ENCODE results near the gene CTR9. TPM values are rescaled to one million over a fixed set of nuclear protein-coding genes. Genes with fewer than 3 reads are reported as not detected.

The CTR9 gene
- total and polyA plus RNA-seq, 9 of the 15 experiments (the other 6 are each of a cell fraction or from before 2014, with no cell fraction given), result 25.4 to 79.3 (median 47.3) TPM

DNA sequence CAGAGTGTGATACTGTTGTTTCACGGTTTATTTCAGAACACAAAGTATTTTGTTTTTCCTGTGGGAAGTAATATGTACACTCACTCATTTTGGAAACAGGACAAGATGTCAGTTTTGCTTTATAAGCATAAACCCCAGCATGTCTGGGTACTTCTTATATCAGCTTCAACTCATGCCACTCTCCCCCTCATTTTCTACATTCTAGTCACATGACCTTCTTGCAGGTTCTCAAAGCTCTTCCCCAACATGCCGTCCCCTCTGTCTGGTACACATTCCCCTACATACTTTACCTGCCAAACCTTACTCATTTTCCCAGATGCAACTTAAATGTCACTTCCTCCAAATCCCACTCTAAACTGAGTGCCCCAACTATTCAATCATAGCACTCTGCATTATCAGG lies 1.6 kb upstream of the CTR9 start:
- Histone ChIP-seq H3K9ac (ENCODE audit: insufficient read depth in 1 of 2, low read depth in 2 of 2, low read length in 2 of 2) (peak overlapping the region in 1 of 2 experiments; percentile 77; a peak in 2 of 4 replicates), H3K4me2 (ENCODE audit: insufficient read depth, low read length) (peak overlapping the region; percentile 55), H3K79me2 (ENCODE audit: control insufficient read depth, insufficient read depth, low read length) (peaks cover 28% of the 10 kb centered on the region), H2AFZ (ENCODE audit: low read depth, low read length) (peak overlapping the region; percentile 84), H3K9me3 (replicated peaks; ENCODE audit: control insufficient read depth, insufficient read depth, low read depth, low read length) (no peaks in the 10 kb centered on the region), H3K4me1 (replicated peaks in 1 of 2; ENCODE audit: control insufficient read depth in 2 of 2, insufficient read depth in 2 of 2, low read length in 2 of 2) (peaks cover 13 to 30% of the 10 kb centered on the region in 2 experiments), H4K20me1 (replicated peaks; ENCODE audit: control insufficient read depth, insufficient read depth, low read length) (no peaks in the 10 kb centered on the region), H3K27me3 (ENCODE audit: control insufficient read depth in 2 of 2, insufficient read depth in 2 of 2, low read length in 2 of 2) (no peaks in the 10 kb centered on the region), H3K9me1 (ENCODE audit: control insufficient read depth, insufficient read depth, low read length) (no peaks in the 10 kb centered on the region), H3K27ac (ENCODE audit: extremely low read depth, low read depth, low read length) (peak overlapping the region; percentile 89; the same call in 2 of the 3 replicates), H3K36me3 (ENCODE audit: control insufficient read depth, insufficient read depth, low read length) (peaks cover 18% of the 10 kb centered on the region), H3K4me3 (no peak overlapping the region)
- in situ Hi-C loops (cut with MboI) (loop anchor here (25.0 kb wide), 2 partner anchors 237 to 537 kb away; no protein-coding TSS in a partner anchor), intact Hi-C loops (cut with micrococcal nuclease) (no loop called here)
- no peak for FAIRE-seq
- peak in 1 of 4 experiments; percentile 54 for DNase-seq (ENCODE audit: extremely low read depth in 1 of 4, low spot score in 3 of 4)
- ChIA-PET CTCF (ENCODE audit: low intra/inter-chr PET ratio) (no interaction called here), POLR2A (interaction anchor here (0.7 kb wide), 1 partner anchor 216 kb away, joined by 3 read pairs; no protein-coding TSS in a partner anchor)
- no peak for ATAC-seq
- 29% methylated on average over 2 of the region's 2 CpGs for WGBS (ENCODE audit: insufficient coverage, low coverage, missing lambda C conversion rate)
- no TSS peak for BruUV-seq (replicated peaks)
- TF ChIP-seq, protein P1, sequence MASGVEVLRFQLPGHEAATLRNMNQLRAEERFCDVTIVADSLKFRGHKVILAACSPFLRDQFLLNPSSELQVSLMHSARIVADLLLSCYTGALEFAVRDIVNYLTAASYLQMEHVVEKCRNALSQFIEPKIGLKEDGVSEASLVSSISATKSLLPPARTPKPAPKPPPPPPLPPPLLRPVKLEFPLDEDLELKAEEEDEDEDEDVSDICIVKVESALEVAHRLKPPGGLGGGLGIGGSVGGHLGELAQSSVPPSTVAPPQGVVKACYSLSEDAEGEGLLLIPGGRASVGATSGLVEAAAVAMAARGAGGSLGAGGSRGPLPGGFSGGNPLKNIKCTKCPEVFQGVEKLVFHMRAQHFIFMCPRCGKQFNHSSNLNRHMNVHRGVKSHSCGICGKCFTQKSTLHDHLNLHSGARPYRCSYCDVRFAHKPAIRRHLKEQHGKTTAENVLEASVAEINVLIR (CRISPR knock-in tag; IDR thresholded peaks at IDR 0.05), result no peak
- TF ChIP-seq ZFPM2 (CRISPR knock-in tag; IDR thresholded peaks at IDR 0.05) (no peak), ZNF780A (CRISPR knock-in tag; IDR thresholded peaks at IDR 0.05) (no peak), ZBTB7A (IDR thresholded peaks at IDR 0.05; ENCODE audit: borderline replicate concordance, control insufficient read depth, low read depth, low read length) (no peak), FOXJ3 (CRISPR knock-in tag; IDR thresholded peaks at IDR 0.05) (no peak), C11orf30 (IDR thresholded peaks at IDR 0.05; ENCODE audit: low read depth) (peak; percentile 75), BRD4 (IDR thresholded peaks at IDR 0.05) (no peak), ETV6 (IDR thresholded peaks at IDR 0.05; ENCODE audit: borderline replicate concordance in 1 of 2, low read depth in 2 of 2, low read length in 1 of 2) (no peak), ETV6 (CRISPR knock-in tag; IDR thresholded peaks at IDR 0.05; ENCODE audit: borderline replicate concordance) (no peak), ZNF766 (CRISPR knock-in tag; conservative IDR thresholded peaks at IDR 0.05) (no peak), CHD1 (IDR thresholded peaks at IDR 0.05; ENCODE audit: low read length) (no peak), EHMT2 (IDR thresholded peaks at IDR 0.05) (peak; percentile 52), POLR2A (conservative IDR thresholded peaks at IDR 0.05) (no peak), NR4A1 (CRISPR knock-in tag; IDR thresholded peaks at IDR 0.05) (no peak), NR4A1 (tag; IDR thresholded peaks at IDR 0.05) (no peak)
- TF ChIP-seq, protein P2, sequence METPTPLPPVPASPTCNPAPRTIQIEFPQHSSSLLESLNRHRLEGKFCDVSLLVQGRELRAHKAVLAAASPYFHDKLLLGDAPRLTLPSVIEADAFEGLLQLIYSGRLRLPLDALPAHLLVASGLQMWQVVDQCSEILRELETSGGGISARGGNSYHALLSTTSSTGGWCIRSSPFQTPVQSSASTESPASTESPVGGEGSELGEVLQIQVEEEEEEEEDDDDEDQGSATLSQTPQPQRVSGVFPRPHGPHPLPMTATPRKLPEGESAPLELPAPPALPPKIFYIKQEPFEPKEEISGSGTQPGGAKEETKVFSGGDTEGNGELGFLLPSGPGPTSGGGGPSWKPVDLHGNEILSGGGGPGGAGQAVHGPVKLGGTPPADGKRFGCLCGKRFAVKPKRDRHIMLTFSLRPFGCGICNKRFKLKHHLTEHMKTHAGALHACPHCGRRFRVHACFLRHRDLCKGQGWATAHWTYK (CRISPR knock-in tag; IDR thresholded peaks at IDR 0.05), result no peak
- TF ChIP-seq, protein P3, sequence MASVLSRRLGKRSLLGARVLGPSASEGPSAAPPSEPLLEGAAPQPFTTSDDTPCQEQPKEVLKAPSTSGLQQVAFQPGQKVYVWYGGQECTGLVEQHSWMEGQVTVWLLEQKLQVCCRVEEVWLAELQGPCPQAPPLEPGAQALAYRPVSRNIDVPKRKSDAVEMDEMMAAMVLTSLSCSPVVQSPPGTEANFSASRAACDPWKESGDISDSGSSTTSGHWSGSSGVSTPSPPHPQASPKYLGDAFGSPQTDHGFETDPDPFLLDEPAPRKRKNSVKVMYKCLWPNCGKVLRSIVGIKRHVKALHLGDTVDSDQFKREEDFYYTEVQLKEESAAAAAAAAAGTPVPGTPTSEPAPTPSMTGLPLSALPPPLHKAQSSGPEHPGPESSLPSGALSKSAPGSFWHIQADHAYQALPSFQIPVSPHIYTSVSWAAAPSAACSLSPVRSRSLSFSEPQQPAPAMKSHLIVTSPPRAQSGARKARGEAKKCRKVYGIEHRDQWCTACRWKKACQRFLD (CRISPR knock-in tag; IDR thresholded peaks at IDR 0.05), result no peak
- TF ChIP-seq, protein P4, sequence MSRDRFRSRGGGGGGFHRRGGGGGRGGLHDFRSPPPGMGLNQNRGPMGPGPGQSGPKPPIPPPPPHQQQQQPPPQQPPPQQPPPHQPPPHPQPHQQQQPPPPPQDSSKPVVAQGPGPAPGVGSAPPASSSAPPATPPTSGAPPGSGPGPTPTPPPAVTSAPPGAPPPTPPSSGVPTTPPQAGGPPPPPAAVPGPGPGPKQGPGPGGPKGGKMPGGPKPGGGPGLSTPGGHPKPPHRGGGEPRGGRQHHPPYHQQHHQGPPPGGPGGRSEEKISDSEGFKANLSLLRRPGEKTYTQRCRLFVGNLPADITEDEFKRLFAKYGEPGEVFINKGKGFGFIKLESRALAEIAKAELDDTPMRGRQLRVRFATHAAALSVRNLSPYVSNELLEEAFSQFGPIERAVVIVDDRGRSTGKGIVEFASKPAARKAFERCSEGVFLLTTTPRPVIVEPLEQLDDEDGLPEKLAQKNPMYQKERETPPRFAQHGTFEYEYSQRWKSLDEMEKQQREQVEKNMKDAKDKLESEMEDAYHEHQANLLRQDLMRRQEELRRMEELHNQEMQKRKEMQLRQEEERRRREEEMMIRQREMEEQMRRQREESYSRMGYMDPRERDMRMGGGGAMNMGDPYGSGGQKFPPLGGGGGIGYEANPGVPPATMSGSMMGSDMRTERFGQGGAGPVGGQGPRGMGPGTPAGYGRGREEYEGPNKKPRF (IDR thresholded peaks at IDR 0.05; ENCODE audit: low read depth, low read length), result no peak
